ENCODE data around the gene ROCK2.
"Not testable (repeated sequence)": the region's sequence is repeated elsewhere in the genome, so short reads cannot be mapped to it uniquely, and the experiment has no call there.

Gene ROCK2

GRCh38 chr2:11174222-11174621, 170.2 kb downstream of the ROCK2 start:
- Histone ChIP-seq H3K27me3 (ENCODE audit: insufficient read depth, low read depth) (no peaks in the 10 kb centered on the region), H3K4me1 (ENCODE audit: low read depth, poor library complexity, severe bottlenecking) (peaks cover 8% of the 10 kb centered on the region), H3K27ac (no peak overlapping the region), H3K79me2 (ENCODE audit: insufficient read depth, low read depth) (no peaks in the 10 kb centered on the region), H3K4me3 (IDR thresholded peaks at IDR 0.05; ENCODE audit: insufficient read depth, low read depth, low read length) (no peak overlapping the region), H3K4me2 (no peak overlapping the region), H4K20me1 (ENCODE audit: insufficient read depth) (no peaks in the 10 kb centered on the region), H3K36me3 (ENCODE audit: insufficient read depth) (no peaks in the 10 kb centered on the region), H2AFZ (ENCODE audit: low read depth) (no peak overlapping the region), H3K9ac (no peak overlapping the region)
- TF ChIP-seq, protein P1, sequence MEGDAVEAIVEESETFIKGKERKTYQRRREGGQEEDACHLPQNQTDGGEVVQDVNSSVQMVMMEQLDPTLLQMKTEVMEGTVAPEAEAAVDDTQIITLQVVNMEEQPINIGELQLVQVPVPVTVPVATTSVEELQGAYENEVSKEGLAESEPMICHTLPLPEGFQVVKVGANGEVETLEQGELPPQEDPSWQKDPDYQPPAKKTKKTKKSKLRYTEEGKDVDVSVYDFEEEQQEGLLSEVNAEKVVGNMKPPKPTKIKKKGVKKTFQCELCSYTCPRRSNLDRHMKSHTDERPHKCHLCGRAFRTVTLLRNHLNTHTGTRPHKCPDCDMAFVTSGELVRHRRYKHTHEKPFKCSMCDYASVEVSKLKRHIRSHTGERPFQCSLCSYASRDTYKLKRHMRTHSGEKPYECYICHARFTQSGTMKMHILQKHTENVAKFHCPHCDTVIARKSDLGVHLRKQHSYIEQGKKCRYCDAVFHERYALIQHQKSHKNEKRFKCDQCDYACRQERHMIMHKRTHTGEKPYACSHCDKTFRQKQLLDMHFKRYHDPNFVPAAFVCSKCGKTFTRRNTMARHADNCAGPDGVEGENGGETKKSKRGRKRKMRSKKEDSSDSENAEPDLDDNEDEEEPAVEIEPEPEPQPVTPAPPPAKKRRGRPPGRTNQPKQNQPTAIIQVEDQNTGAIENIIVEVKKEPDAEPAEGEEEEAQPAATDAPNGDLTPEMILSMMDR (conservative IDR thresholded peaks at IDR 0.05; ENCODE audit: low read depth, low read length), result no peak

GRCh38 chr2:11169333-11169732, 175.1 kb downstream of the ROCK2 start:
- no peaks in the 10 kb centered on the region for H4K20me1 ChIP-seq (ENCODE audit: insufficient read depth)
- H3K4me1 ChIP-seq (ENCODE audit: low read depth, poor library complexity, severe bottlenecking), result no peaks in the 10 kb centered on the region
- H3K4me2 ChIP-seq, result no peak overlapping the region
- H3K36me3 ChIP-seq (ENCODE audit: insufficient read depth), result no peaks in the 10 kb centered on the region
- H3K4me3 ChIP-seq (IDR thresholded peaks at IDR 0.05; ENCODE audit: insufficient read depth, low read depth, low read length), result no peak overlapping the region
- no peaks in the 10 kb centered on the region for H3K79me2 ChIP-seq (ENCODE audit: insufficient read depth, low read depth)
- no peaks in the 10 kb centered on the region for H3K27me3 ChIP-seq (ENCODE audit: insufficient read depth, low read depth)
- no peak overlapping the region for H3K9ac ChIP-seq
- TF ChIP-seq, protein P1 (conservative IDR thresholded peaks at IDR 0.05; ENCODE audit: low read depth, low read length), result no peak
- H2AFZ ChIP-seq (ENCODE audit: low read depth), result no peak overlapping the region
- H3K27ac ChIP-seq, result no peak overlapping the region

GRCh38 chr2:11168488-11168887, 175.9 kb downstream of the ROCK2 start:
- H3K27ac ChIP-seq, result no peak overlapping the region
- H3K4me1 ChIP-seq (ENCODE audit: low read depth, poor library complexity, severe bottlenecking), result no peaks in the 10 kb centered on the region
- no peak overlapping the region for H3K4me2 ChIP-seq
- H4K20me1 ChIP-seq (ENCODE audit: insufficient read depth), result no peaks in the 10 kb centered on the region
- no peaks in the 10 kb centered on the region for H3K36me3 ChIP-seq (ENCODE audit: insufficient read depth)
- no peaks in the 10 kb centered on the region for H3K27me3 ChIP-seq (ENCODE audit: insufficient read depth, low read depth)
- no peaks in the 10 kb centered on the region for H3K79me2 ChIP-seq (ENCODE audit: insufficient read depth, low read depth)
- H3K4me3 ChIP-seq (IDR thresholded peaks at IDR 0.05; ENCODE audit: insufficient read depth, low read depth, low read length), result no peak overlapping the region
- TF ChIP-seq, protein P1 (conservative IDR thresholded peaks at IDR 0.05; ENCODE audit: low read depth, low read length), result no peak
- H2AFZ ChIP-seq (ENCODE audit: low read depth), result no peak overlapping the region
- H3K9ac ChIP-seq, result no peak overlapping the region

GRCh38 chr2:11166476-11166875, 178.0 kb downstream of the ROCK2 start:
- Histone ChIP-seq H3K36me3 (ENCODE audit: insufficient read depth) (no peaks in the 10 kb centered on the region), H3K4me2 (no peak overlapping the region), H3K4me3 (IDR thresholded peaks at IDR 0.05; ENCODE audit: insufficient read depth, low read depth, low read length) (no peak overlapping the region), H3K27ac (no peak overlapping the region), H4K20me1 (ENCODE audit: insufficient read depth) (no peaks in the 10 kb centered on the region), H3K79me2 (ENCODE audit: insufficient read depth, low read depth) (no peaks in the 10 kb centered on the region), H2AFZ (ENCODE audit: low read depth) (no peak overlapping the region), H3K27me3 (ENCODE audit: insufficient read depth, low read depth) (no peaks in the 10 kb centered on the region), H3K4me1 (ENCODE audit: low read depth, poor library complexity, severe bottlenecking) (no peaks in the 10 kb centered on the region), H3K9ac (no peak overlapping the region)
- TF ChIP-seq, protein P1 (conservative IDR thresholded peaks at IDR 0.05; ENCODE audit: low read depth, low read length), result no peak

DNA sequence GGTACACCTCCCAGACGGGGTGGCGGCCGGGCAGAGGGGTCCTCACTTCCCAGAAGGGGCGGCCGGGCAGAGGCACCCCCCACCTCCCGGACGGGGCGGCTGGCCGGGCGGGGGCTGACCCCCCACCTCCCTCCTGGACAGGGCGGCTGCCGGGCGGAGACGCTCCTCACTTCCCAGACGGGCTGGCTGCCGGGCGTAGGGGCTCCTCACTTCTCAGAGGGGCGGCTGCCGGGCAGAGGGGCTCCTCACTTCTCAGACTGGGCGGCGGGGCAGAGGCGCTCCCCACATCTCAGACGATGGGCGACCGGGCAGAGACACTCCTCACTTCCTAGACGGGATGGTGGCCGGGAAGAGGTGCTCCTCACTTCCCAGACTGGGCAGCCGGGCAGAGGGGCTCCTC, 179.4 kb downstream of the ROCK2 start:
- H3K4me1 ChIP-seq (ENCODE audit: low read depth, poor library complexity, severe bottlenecking); H4K20me1 ChIP-seq (ENCODE audit: insufficient read depth); H2AFZ ChIP-seq (ENCODE audit: low read depth); H3K79me2 ChIP-seq (ENCODE audit: insufficient read depth, low read depth); H3K9ac ChIP-seq; H3K36me3 ChIP-seq (ENCODE audit: insufficient read depth); H3K4me3 ChIP-seq (IDR thresholded peaks at IDR 0.05; ENCODE audit: insufficient read depth, low read depth, low read length); H3K27me3 ChIP-seq (ENCODE audit: insufficient read depth, low read depth); H3K4me2 ChIP-seq; H3K27ac ChIP-seq: not testable (repeated sequence)

All from KMS-11 (cell line).